GM10248 (cell line): ENCODE measurements around the gene C3orf22.

Experiments
- CTCF ChIA-PET: fragments of 300-600 bp; sonication (Branson Sonifier 250); formaldehyde crosslinking; extraction: SDS; loops from one replicate; lab custom pipeline; 2021; ENCODE audit warnings: antibody characterized with exemption; lab: Yijun Ruan, JAX
- POLR2A ChIA-PET: fragments of 350-650 bp; sonication (Branson Sonifier 250); formaldehyde crosslinking; extraction: SDS; loops from one replicate; lab custom pipeline; 2020; ENCODE audit warnings: antibody characterized with exemption; lab: Yijun Ruan, JAX
- DNase-seq: peaks from one replicate; pipeline ENCODE4 v3.0.0; 2012; ENCODE audit errors: extremely low spot score
- CTCF ChIP-seq: IDR thresholded peaks from 2 replicates; pipeline ENCODE4 v1.5.1; 2012; ENCODE audit warnings: mild to moderate bottlenecking, low read depth; ENCODE audit errors: extremely low read depth, missing control alignments, control extremely low read depth

Gene C3orf22

GRCh38 chr3:126552688-126553283, 5.9 kb downstream of the C3orf22 start:
- CTCF ChIA-PET = interaction anchor here (1.5 kb wide), 1 partner anchor 30 kb away, joined by 4 read pairs; no protein-coding TSS in a partner anchor
- TF ChIP-seq CTCF = no peak
- POLR2A ChIA-PET = no interaction called here
- no peak for DNase-seq

DNA sequence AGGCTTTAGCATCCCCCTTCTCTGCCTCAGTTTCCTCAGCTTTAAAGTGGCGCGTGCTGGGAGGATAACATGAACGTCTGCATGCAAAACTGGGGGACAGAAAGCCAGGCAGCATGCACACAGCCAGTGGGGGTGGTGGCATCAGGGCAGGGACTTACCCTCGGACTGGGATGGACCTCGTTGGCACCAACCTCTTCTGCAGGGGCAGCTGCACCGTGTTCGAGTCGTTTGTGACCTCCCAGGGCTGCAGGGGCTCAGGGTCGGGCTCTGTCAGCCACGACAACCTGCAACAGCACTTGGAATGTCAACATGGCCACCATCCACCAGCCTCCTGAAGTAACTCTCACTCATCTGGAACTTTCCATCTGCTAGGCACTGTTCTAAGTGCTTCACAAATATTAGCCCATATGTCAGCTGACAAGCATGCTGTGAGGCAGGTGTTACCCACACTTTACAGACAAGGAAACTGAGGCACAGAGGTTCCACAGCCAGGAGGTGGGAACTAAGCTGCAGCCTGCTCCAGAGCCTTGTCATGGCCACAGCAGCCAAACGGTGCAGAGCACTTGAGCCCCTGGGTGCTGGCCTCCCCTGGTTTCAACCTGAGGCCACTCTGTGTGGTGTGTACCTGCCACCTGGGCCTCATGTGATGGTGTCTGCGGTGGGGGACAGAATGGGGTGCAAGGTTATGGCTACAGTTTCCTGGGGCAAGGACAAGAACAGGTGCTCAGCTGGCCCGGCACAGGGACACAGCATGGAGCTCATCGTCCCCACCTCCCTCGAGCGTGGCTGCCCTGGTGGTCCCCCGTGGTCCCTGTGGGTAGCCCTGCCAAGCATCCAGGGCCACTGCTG, 6.7 kb downstream of the C3orf22 start:
- POLR2A ChIA-PET = no interaction called here
- DNase-seq = no peak
- TF ChIP-seq CTCF = no peak
- CTCF ChIA-PET = interaction anchor here (1.5 kb wide), 1 partner anchor 30 kb away, joined by 4 read pairs; no protein-coding TSS in a partner anchor

DNA sequence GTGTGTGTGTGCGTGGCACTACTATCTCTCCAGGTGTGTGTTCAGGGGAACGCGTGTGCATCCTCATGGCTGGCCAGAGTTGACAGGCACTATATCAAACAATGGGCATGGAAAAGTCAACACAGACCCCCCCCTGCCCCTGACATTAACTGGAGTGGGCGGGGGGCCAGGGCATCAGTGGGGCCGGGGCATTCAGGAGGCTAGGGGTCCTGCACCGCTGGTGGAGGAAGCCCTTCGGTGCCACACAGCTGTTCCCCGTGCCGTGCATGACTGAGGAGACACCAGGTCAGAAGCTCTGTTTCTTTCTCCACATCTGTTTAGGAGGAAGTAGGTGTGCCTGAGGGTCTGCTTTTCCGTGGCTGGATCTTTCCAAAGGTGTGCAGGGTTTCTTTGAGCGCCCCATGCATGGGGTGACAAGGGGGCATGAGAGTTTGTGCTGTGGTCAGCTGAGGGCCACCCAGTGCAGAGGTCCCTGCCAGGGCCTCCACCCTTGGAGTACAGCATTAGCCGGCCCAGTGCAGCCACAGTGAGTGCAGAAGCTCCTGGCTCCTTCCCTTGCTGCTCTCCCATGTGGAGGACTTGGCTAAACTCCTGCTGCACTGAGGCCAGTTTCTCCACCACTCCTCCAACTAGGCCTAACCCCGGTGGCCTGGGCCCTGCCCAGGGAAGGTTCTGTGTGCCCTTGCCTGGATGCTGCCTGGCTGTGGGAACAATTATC, 7.5 kb downstream of the C3orf22 start:
- CTCF ChIA-PET = no interaction called here
- POLR2A ChIA-PET = no interaction called here
- DNase-seq = no peak
- no peak for TF ChIP-seq CTCF

- DNase-seq = no peak
- ChIA-PET POLR2A (no interaction called here), CTCF (no interaction called here)
- TF ChIP-seq CTCF = no peak
These were observed 8.2 kb downstream of the C3orf22 start for GRCh38 chr3:126550488-126551051.

DNA sequence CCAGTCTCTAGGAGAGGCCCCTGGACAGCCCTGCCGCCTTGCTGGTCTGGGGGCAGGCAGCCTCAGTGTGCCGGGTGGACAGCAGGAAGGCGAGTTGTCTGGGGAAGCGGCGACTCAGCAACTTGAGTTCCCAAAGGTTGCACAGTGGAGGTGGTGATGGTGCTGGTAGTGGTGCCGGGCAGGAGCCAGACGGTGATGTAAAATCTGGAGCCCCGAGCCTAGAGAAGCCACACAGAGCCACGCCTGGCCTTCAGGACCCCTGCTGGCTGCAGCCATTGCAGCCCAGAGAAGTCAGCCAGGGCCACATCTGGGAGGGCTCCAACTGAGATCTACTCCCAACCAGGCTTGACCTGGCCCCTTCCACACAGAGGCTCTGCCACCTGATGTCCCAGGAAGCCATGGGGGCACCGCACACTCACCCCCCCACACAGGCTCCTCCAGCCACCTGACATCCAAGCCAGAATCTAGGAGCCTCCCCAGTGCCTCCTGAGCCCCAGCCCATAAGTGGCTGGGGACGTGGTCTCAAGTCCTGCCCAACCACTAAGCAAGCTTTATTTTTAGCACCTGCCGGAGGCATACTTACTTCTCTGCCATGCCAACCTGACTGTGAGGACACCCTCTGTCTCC, 8.8 kb downstream of the C3orf22 start:
- ChIA-PET POLR2A (no interaction called here), CTCF (no interaction called here)
- no peak for DNase-seq
- no peak for TF ChIP-seq CTCF
